Renal pelvis (tissue), 4 donors: ENCODE data around the gene DNAJC19. TPM values are rescaled to one million over a fixed set of nuclear protein-coding genes. Genes with fewer than 3 reads are reported as not detected.

Experiments
- DNase-seq: peaks from one replicate; pipeline ENCODE4 v3.0.0-alpha.2; 2013
- polyA plus RNA-seq, 3 donors: library from polyadenylated mRNA; unstranded; fragments of 120-200 nt; gene quantifications; one replicate each; pipeline ENCODE4 v1.2.1, GENCODE V29; 2013; ENCODE audit not compliant: insufficient read length in 3 of 3

Gene DNAJC19
- polyA plus RNA-seq, 3 donors: 67.9 to 70.7 (median 68.2) TPM

- DNase-seq: no peak
These were observed 7.6 kb downstream of the DNAJC19 start for GRCh38 chr3:180981912-180982311.

- DNase-seq: no peak
These were observed 8.9 kb downstream of the DNAJC19 start for GRCh38 chr3:180980611-180981010.

GRCh38 chr3:180979961-180980360, 9.6 kb downstream of the DNAJC19 start:
- DNase-seq: no peak

GRCh38 chr3:180977498-180977897, 12.0 kb downstream of the DNAJC19 start:
- no peak for DNase-seq

- no peak for DNase-seq
These were observed 15.2 kb downstream of the DNAJC19 start for GRCh38 chr3:180974286-180974685.

GRCh38 chr3:180973543-180973942, 16.0 kb downstream of the DNAJC19 start:
- no peak for DNase-seq

- no peak for DNase-seq
These were observed 18.6 kb downstream of the DNAJC19 start for GRCh38 chr3:180970931-180971330.

GRCh38 chr3:180962530-180962929, 27.0 kb downstream of the DNAJC19 start:
- DNase-seq: no peak

- no peak for DNase-seq
These were observed 28.0 kb downstream of the DNAJC19 start for GRCh38 chr3:180961552-180961951.

- no peak for DNase-seq
These were observed 28.4 kb downstream of the DNAJC19 start for GRCh38 chr3:180961087-180961486.

- DNase-seq: no peak
These were observed 29.8 kb downstream of the DNAJC19 start for GRCh38 chr3:180959691-180960090.

GRCh38 chr3:180947761-180948390, 41.7 kb downstream of the DNAJC19 start:
- DNase-seq: no peak

- DNase-seq: no peak
These were observed 48.7 kb downstream of the DNAJC19 start for GRCh38 chr3:180940826-180941225.

- no peak for DNase-seq
These were observed 54.9 kb downstream of the DNAJC19 start for GRCh38 chr3:180934638-180935037.

Other genes starting within 250 kb of the DNAJC19 start
- gene FXR1, start 77.1 kb downstream of the DNAJC19 start, polyA plus RNA-seq: 100 to 1,000 TPM; 191 to 229 (median 219) TPM